GM12878 (cell line): Measurements from ENCODE around the gene SHISA9. TPM values are rescaled to one million over a fixed set of nuclear protein-coding genes. Genes with fewer than 3 reads are reported as not detected.

Source experiments
- ATAC-seq: fragments of 200-7000 bp; cut with Tn5 transposase; 3 replicates; pipeline ENCODE4 v1.9.1; 2020; ENCODE audit warnings: mild to moderate bottlenecking, moderate library complexity
- BruUV-seq: library from RNA; stranded (reverse); fragments of 400-500 nt; replicated peaks from 2 replicates; lab custom pipeline; 2021; lab: Mats Ljungman, UMichigan
- CTCF ChIA-PET: fragments of 300-600 bp; sonication (Branson Sonifier 250); formaldehyde crosslinking; extraction: SDS; loops from one replicate; lab custom pipeline; 2021; ENCODE audit warnings: inconsistent platforms; lab: Yijun Ruan, JAX
- POLR2A ChIA-PET: fragments of 350-600 bp; formaldehyde crosslinking; extraction: SDS; loops from one replicate; lab custom pipeline; 2021; ENCODE audit warnings: inconsistent platforms; lab: Charles Lee
- RAD21 ChIA-PET: fragments of 300-600 bp; sonication (Branson Sonifier 250); formaldehyde crosslinking; loops from one replicate; lab custom pipeline; 2023; ENCODE audit warnings: antibody characterized with exemption; ENCODE audit not compliant: unreplicated experiment; lab: Charles Lee
- SMC1A ChIA-PET: fragments of 300-600 bp; sonication (Branson Sonifier 250); formaldehyde crosslinking; loops from one replicate; lab custom pipeline; 2023; ENCODE audit not compliant: unreplicated experiment, uncharacterized antibody; lab: Charles Lee
- DNase-seq: peaks from one replicate; pipeline ENCODE4 v3.0.0-alpha.2; 2011; ENCODE audit warnings: low read depth, low spot score
- FAIRE-seq: peaks from 3 replicates; lab custom pipeline; 2011; peaks lifted over from hg19 to GRCh38; lab: Jason Lieb, UNC
- H2AFZ ChIP-seq: 2 replicates; pipeline ENCODE4 v1.6.0; 2011; ENCODE audit warnings: low read depth, low read length, control low read depth; ENCODE audit not compliant: control insufficient read depth
- H3K27ac ChIP-seq: 2 replicates; pipeline ENCODE4 v1.5.1; 2011; ENCODE audit warnings: control low read depth; ENCODE audit not compliant: control insufficient read depth, insufficient read depth
- H3K27me3 ChIP-seq, 2 experiments: replicated peaks in 1 of 2; 2 replicates each; pipeline versions ENCODE4 v1.6.0 to v1.6.1; 2011; ENCODE audit warnings: low read length in 1 of 2; ENCODE audit not compliant: control insufficient read depth in 2 of 2, insufficient read depth in 2 of 2
- H3K36me3 ChIP-seq, 2 experiments: 2 replicates each; pipeline ENCODE4 v1.5.1; 2011; ENCODE audit warnings: low read length in 1 of 2; ENCODE audit not compliant: control insufficient read depth in 2 of 2, insufficient read depth in 2 of 2
- H3K4me1 ChIP-seq: 2 replicates; pipeline ENCODE4 v1.6.1; 2011; ENCODE audit warnings: mild to moderate bottlenecking, low read length, moderate library complexity, mixed read lengths; ENCODE audit not compliant: control insufficient read depth, insufficient read depth
- H3K4me2 ChIP-seq: 2 replicates; pipeline ENCODE4 v1.6.0; 2011; ENCODE audit warnings: control low read depth; ENCODE audit not compliant: control insufficient read depth, insufficient read depth
- H3K4me3 ChIP-seq: fragments of 200-600 bp; sonication (generic); 2 replicates; pipeline ENCODE4 v1.5.1; 2016
- H3K79me2 ChIP-seq: 2 replicates; pipeline ENCODE4 v1.6.0; 2011; ENCODE audit warnings: low read length; ENCODE audit not compliant: control insufficient read depth, insufficient read depth
- H3K9ac ChIP-seq: 2 replicates; pipeline ENCODE4 v1.8.0; 2011; ENCODE audit warnings: low read length, control low read depth, mixed read lengths; ENCODE audit not compliant: control insufficient read depth, insufficient read depth
- H3K9me3 ChIP-seq: replicated peaks from 3 replicates; pipeline ENCODE4 v1.5.1; 2011; ENCODE audit warnings: mild to moderate bottlenecking, low read length; ENCODE audit not compliant: control insufficient read depth, insufficient read depth
- H4K20me1 ChIP-seq: 2 replicates; pipeline ENCODE4 v1.6.0; 2011; ENCODE audit not compliant: control insufficient read depth, insufficient read depth
- IKZF1 ChIP-seq: fragments of 450-650 bp; conservative IDR thresholded peaks from 2 replicates; pipeline ENCODE4 v1.6.1; 2017; ENCODE audit warnings: antibody characterized with exemption, mild to moderate bottlenecking
- IKZF2 ChIP-seq, 2 experiments: fragments of 450-650 bp; IDR thresholded peaks; 2 replicates each; pipeline ENCODE4 v1.6.1; 2017; ENCODE audit warnings: mild to moderate bottlenecking in 2 of 2, moderate library complexity in 2 of 2
- WGBS: methylation state at CpG from one replicate; pipeline ENCODE4 v1.1.6; 2016; ENCODE audit warnings: low lambda C conversion rate; ENCODE audit not compliant: insufficient replicate concordance, insufficient coverage; ENCODE audit errors: missing lambda C conversion rate; 5-methylcytosine and 5-hydroxymethylcytosine counted together
- in situ Hi-C: fragments of 300-500 bp; cut with MboI; formaldehyde crosslinking; loops from 9 replicates; pipeline ENCODE4 v1.14.3; 2018; ENCODE audit warnings: mixed read lengths
- intact Hi-C: fragments of 100-400 bp; cut with micrococcal nuclease; formaldehyde crosslinking; loops from one replicate; pipeline ENCODE4 v1.14.2; 2022; ENCODE audit not compliant: unreplicated experiment
- polyA plus RNA-seq, 11 experiments: library from polyadenylated mRNA; depleted of rRNA in 4 of 11; unstranded in 6 of 11; stranded (reverse) in 5 of 11; fragments of >200 nt; fragmentation: Nextera tagmentation in 4 of 11; fragmentation: Illumina TruSeq in 1 of 11; extraction: Ambion mirVana in 4 of 11; extraction: Trizol in 1 of 11; gene quantifications; 1 replicate in 1 of 11; 2 replicates in 10 of 11; pipeline versions ENCODE4 v1.2.1 to v1.2.3, GENCODE V29; 2011 to 2016; ENCODE audit warnings: inconsistent platforms in 2 of 11, missing spikeins in 2 of 11, low read depth in 1 of 11
- total RNA-seq, 4 experiments: library from RNA; depleted of rRNA in 3 of 4; stranded (reverse); fragments of >200 nt in 3 of 4; fragmentation: Illumina TruSeq in 1 of 4; extraction: Trizol in 1 of 4; gene quantifications; 2 replicates each; pipeline versions ENCODE4 v1.2.1 to v1.2.3, GENCODE V29; 2013 to 2021
- TF ChIP-seq, protein P1 (sequence below): fragments of 450-650 bp; IDR thresholded peaks from 2 replicates; pipeline ENCODE4 v1.6.1; 2017; ENCODE audit warnings: mild to moderate bottlenecking, moderate library complexity
- TF ChIP-seq, protein P2 (sequence below): IDR thresholded peaks from 2 replicates; pipeline ENCODE4 v1.6.1; 2012; ENCODE audit warnings: low read depth, low read length, improper control_type of control experiment
- TF ChIP-seq, protein P3 (sequence below), 3 experiments: IDR thresholded peaks in 2 of 3; conservative IDR thresholded peaks in 1 of 3; 2 replicates each; pipeline ENCODE4 v1.5.1; 2011; ENCODE audit warnings: low read depth in 3 of 3, low read length in 3 of 3, mild to moderate bottlenecking in 3 of 3, control low read depth in 2 of 3, moderate library complexity in 2 of 3, inconsistent platforms in 1 of 3, mixed read lengths in 1 of 3; ENCODE audit not compliant: control insufficient read depth in 2 of 3, insufficient read depth in 1 of 3; ENCODE audit errors: extremely low read depth in 1 of 3

SHISA9 gene
- total and polyA plus RNA-seq, 10 of the 15 experiments (the other 5 are each of a cell fraction or from before 2014, with no cell fraction given): 0.03 to 25.5 (median 0.07) TPM

DNA sequence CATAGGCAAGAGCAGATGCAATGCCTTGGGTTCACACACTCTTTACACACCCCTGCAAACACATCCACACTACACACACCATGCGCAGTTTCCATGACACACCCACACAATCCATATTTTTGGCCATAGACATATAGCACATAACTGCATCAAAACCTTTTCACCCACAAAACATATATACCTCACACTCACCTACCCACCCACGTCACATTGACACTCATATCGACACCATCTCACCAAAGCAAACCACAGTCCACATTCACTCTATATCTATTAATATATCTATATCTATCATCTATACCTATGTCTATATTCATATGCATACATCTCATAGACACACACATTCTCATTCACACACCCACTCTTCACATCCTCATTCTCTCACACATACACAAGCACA lies 246.9 kb downstream of the SHISA9 start (continued):
- TF ChIP-seq, protein P1, sequence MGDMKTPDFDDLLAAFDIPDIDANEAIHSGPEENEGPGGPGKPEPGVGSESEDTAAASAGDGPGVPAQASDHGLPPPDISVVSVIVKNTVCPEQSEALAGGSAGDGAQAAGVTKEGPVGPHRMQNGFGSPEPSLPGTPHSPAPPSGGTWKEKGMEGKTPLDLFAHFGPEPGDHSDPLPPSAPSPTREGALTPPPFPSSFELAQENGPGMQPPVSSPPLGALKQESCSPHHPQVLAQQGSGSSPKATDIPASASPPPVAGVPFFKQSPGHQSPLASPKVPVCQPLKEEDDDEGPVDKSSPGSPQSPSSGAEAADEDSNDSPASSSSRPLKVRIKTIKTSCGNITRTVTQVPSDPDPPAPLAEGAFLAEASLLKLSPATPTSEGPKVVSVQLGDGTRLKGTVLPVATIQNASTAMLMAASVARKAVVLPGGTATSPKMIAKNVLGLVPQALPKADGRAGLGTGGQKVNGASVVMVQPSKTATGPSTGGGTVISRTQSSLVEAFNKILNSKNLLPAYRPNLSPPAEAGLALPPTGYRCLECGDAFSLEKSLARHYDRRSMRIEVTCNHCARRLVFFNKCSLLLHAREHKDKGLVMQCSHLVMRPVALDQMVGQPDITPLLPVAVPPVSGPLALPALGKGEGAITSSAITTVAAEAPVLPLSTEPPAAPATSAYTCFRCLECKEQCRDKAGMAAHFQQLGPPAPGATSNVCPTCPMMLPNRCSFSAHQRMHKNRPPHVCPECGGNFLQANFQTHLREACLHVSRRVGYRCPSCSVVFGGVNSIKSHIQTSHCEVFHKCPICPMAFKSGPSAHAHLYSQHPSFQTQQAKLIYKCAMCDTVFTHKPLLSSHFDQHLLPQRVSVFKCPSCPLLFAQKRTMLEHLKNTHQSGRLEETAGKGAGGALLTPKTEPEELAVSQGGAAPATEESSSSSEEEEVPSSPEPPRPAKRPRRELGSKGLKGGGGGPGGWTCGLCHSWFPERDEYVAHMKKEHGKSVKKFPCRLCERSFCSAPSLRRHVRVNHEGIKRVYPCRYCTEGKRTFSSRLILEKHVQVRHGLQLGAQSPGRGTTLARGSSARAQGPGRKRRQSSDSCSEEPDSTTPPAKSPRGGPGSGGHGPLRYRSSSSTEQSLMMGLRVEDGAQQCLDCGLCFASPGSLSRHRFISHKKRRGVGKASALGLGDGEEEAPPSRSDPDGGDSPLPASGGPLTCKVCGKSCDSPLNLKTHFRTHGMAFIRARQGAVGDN: no peak
- TF ChIP-seq, protein P2, sequence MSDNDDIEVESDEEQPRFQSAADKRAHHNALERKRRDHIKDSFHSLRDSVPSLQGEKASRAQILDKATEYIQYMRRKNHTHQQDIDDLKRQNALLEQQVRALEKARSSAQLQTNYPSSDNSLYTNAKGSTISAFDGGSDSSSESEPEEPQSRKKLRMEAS: no peak

DNA sequence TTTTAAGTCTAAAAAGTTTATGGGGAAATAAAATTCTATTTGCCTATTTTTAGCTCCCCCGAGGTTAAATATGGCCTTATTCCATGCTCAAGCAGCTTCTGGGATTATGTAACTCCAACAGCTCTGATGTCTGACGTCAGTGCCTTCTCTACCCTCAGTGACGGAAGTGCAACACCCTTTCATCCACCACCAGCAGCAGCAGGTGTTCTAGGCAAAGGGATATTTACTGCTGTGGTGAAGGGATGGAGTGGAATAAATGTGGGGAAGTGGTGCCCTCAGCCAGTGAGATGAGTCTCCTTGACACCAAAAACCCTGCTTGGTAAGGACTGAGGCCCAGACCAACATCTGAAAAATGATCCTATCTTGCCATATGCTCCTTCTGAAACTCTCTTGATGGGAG lies 247.4 kb downstream of the SHISA9 start:
- in situ Hi-C loops (no loop called here), intact Hi-C loops (no loop called here)
- Histone ChIP-seq H3K27me3 (no peaks in the 10 kb centered on the region), H3K27ac (no peak overlapping the region), H3K9ac (no peak overlapping the region), H3K79me2 (no peaks in the 10 kb centered on the region), H3K36me3 (no peaks in the 10 kb centered on the region), H2AFZ (no peak overlapping the region), H3K9me3 (no peaks in the 10 kb centered on the region), H3K4me1 (no peaks in the 10 kb centered on the region), H3K4me3 (no peak overlapping the region), H4K20me1 (no peaks in the 10 kb centered on the region), H3K4me2 (no peak overlapping the region)
- RAD21 ChIA-PET: interaction anchor here (0.5 to 1.4 kb wide), 4 partner anchors 21 to 328 kb away, joined by 3 to 5 read pairs (median 3); no protein-coding TSS in a partner anchor
- POLR2A ChIA-PET: interaction anchor here (0.7 kb wide), 2 partner anchors 87 to 200 kb away, joined by 3 read pairs; no protein-coding TSS in a partner anchor
- SMC1A ChIA-PET: interaction anchor here (0.6 to 2.9 kb wide), 7 partner anchors 11 to 52 kb away, joined by 3 to 8 read pairs (median 4); no protein-coding TSS in a partner anchor
- no TSS peak for BruUV-seq
- 18% methylated on average over 3 of the region's 3 CpGs for WGBS
- ATAC-seq (no peak), FAIRE-seq (no peak), DNase-seq (no peak)
- TF ChIP-seq, protein P3, sequence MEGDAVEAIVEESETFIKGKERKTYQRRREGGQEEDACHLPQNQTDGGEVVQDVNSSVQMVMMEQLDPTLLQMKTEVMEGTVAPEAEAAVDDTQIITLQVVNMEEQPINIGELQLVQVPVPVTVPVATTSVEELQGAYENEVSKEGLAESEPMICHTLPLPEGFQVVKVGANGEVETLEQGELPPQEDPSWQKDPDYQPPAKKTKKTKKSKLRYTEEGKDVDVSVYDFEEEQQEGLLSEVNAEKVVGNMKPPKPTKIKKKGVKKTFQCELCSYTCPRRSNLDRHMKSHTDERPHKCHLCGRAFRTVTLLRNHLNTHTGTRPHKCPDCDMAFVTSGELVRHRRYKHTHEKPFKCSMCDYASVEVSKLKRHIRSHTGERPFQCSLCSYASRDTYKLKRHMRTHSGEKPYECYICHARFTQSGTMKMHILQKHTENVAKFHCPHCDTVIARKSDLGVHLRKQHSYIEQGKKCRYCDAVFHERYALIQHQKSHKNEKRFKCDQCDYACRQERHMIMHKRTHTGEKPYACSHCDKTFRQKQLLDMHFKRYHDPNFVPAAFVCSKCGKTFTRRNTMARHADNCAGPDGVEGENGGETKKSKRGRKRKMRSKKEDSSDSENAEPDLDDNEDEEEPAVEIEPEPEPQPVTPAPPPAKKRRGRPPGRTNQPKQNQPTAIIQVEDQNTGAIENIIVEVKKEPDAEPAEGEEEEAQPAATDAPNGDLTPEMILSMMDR (IDR thresholded peaks at IDR 0.05 in 2 of 3, conservative IDR thresholded peaks at IDR 0.05 in 1 of 3; ENCODE audit: control insufficient read depth in 2 of 3, extremely low read depth in 1 of 3, insufficient read depth in 1 of 3, low read depth in 3 of 3, low read length in 3 of 3): no peak
- peak; percentile 35 to 51; a peak in 2 of 4 replicates for TF ChIP-seq IKZF2 (IDR thresholded peaks at IDR 0.05)
- TF ChIP-seq IKZF1: peak; percentile 52
- CTCF ChIA-PET: interaction anchor here (0.6 kb wide), 1 partner anchor 841 kb away, joined by 3 read pairs; no protein-coding TSS in a partner anchor
